IPS-20b (cell line): ENCODE data around the gene CLIC1.

Experiments
- H3K27ac ChIP-seq: one replicate; pipeline ENCODE4 v1.5.1; 2013; ENCODE audit warnings: low read length
- H3K27me3 ChIP-seq: 2 replicates; pipeline ENCODE4 v1.6.1; 2013; ENCODE audit warnings: mild to moderate bottlenecking, low read length, inconsistent platforms; ENCODE audit not compliant: insufficient read depth
- H3K36me3 ChIP-seq: 2 replicates; pipeline ENCODE4 v1.6.1; 2013; ENCODE audit warnings: low read depth, mild to moderate bottlenecking, inconsistent platforms, low read length, moderate library complexity; ENCODE audit not compliant: insufficient read depth
- H3K4me1 ChIP-seq: 2 replicates; pipeline ENCODE4 v1.6.1; 2013; ENCODE audit warnings: mild to moderate bottlenecking, control low read depth, inconsistent platforms, low read length, moderate library complexity; ENCODE audit not compliant: insufficient read depth
- H3K4me3 ChIP-seq: 2 replicates; pipeline ENCODE4 v1.5.1; 2013; ENCODE audit warnings: mild to moderate bottlenecking, low read length, inconsistent platforms
- H3K9ac ChIP-seq: 2 replicates; pipeline ENCODE4 v1.6.1; 2013; ENCODE audit warnings: low read depth, mild to moderate bottlenecking, inconsistent platforms, low read length, moderate library complexity
- H3K9me3 ChIP-seq: 2 replicates; pipeline ENCODE4 v1.6.1; 2013; ENCODE audit warnings: mild to moderate bottlenecking, low read depth, low read length, inconsistent platforms; ENCODE audit not compliant: insufficient read depth

Gene CLIC1

DNA sequence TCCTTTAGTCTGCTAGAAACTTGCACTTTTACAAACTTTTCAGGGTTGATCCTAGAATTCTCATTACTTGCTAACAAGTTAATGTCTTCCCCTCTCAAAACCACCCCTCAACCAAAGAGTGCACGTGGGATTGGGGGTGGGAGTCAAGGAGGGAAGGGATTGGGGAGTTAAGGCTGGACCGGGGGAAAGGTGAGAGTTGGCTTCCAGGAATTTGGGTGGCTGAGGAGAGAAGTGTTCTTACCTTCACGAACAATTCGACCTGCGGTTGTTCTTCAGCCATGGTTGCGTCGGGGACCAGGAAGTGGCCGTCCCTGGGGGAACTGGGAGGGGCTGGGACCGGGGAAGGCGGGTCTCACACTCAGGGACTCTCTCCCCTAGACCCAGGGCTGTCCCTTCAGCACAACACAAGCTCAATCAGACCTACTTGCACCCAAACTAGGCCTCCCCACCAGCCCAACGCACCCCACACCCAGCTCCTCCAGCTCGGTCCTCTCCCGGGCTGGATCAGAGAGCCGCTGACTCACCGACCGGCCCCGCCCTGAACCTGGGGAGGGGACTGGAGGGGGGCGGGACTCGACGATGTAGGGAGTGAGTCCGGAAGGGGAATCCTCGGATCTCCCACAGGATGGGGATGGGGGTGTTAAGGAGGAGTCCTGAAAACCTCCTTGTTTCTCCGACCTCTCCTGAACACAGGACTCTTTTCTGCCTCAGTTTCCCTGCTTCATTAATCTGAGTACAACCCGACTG is at the start of gene CLIC1:
Gene CLIC1, minus strand, starts transcription at position 510 of the 747 bp plus-strand sequence. Its CDS starts 230 bp downstream, at position 280.
- no peaks in the 10 kb centered on the region for H3K27me3 ChIP-seq
- H3K36me3 ChIP-seq, result peaks cover 35% of the 10 kb centered on the region
- peak within 1 kb of the TSS; percentile 71 for H3K4me3 ChIP-seq
- peaks cover 34% of the 10 kb centered on the region for H3K4me1 ChIP-seq
- peak within 1 kb of the TSS; percentile 84 for H3K27ac ChIP-seq
- no peaks in the 10 kb centered on the region for H3K9me3 ChIP-seq
- peak within 1 kb of the TSS; percentile 73 for H3K9ac ChIP-seq

DNA sequence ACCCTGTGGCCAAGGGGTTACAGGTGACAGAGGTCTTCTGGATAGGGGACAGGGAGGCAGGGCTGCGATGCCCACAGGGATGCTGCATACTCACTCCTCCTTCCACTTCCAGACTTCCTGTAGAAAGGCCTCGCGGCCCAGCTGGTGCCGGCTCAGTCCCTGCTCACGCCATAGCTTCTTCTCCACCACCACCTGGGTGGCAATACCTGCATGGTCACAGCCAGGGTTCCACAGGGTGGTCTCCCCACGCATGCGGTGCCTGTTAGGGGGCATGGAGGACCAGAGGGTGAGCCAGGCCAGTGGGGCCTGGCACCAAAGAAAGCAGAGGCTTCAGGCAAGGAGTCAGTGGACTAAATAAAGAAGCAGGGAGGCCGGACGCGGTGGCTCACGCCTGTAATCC is 49.1 kb upstream of the CLIC1 start:
- no peaks in the 10 kb centered on the region for H3K9me3 ChIP-seq
- H3K9ac ChIP-seq, result no peak overlapping the region
- H3K4me3 ChIP-seq, result no peak overlapping the region
- no peak overlapping the region for H3K27ac ChIP-seq
- H3K4me1 ChIP-seq, result no peaks in the 10 kb centered on the region
- H3K27me3 ChIP-seq, result no peaks in the 10 kb centered on the region
- peaks cover 80% of the 10 kb centered on the region for H3K36me3 ChIP-seq

DNA sequence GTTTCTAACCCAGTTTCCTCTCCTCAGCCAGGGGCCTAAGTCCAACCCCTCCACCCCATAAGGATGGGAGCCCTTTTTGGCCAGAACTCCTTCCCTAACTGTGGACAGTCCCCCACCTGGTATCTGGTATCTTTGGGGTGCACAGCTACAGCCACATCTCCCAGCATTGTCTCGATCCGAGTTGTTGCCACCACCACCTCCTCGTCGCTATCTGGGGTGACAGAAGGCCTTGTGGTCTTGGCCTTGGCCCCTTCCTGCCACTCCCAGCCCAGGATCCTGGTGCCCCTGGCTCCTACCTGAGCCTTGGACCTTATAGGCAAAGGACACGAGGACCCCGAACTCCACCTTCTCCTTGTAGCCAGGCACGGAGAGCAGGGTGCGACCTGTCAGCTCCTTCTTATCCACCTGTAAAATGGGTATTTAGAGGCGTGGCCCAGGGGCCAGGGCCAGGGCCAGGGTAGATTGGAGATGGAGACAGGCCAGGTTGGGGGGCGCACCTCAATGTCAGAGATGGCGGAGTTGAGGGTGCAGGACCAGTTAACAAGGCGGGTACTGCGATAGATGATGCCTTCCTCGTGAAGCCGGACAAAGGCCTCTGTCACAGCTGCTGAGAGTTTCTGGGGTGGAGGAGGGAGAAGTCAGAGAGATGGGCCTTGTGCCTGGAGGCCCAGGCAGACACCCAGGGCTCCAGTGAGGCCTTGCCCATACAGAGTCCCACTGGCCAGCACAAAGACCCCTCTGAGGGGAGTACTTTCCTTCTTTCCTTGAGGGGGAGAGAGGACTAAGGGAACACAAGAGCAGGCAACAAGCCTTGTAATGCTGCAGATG is 48.0 kb upstream of the CLIC1 start:
- H3K9ac ChIP-seq, result no peak overlapping the region
- peaks cover 82% of the 10 kb centered on the region for H3K36me3 ChIP-seq

DNA sequence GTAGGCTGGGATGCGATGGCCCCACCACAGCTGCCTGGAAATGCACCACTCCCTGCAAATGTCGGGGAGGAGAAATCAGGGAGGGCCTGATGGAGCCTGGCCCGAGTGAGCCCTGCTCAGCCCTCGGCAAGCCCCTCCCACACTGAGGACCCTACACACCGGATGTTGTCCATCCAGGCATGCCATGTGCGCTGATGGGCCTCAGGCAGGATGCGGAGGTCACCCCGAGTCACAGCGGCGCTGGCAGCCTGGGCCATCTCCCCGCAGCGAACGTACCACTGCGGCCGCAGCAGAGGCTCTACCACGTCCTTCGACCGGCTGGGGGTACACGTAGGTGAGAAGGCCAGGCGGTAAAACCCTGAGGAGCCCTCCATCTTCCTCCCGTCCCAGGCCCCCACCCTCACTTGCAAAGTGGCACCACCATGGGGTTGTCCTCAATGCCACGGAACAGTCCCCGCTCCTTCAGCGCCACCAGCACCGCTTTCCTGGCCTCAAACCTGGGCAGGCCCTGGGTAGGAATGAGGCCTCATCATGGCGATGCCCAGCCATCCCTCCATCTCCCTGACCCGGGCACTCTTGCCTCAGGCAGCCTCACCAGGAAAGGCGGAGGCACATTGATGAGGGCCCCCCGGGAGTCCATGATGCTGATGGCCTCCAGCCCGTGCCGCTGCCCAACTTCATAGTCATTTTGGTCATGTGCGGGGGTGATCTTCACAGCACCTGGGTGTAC is 46.0 kb upstream of the CLIC1 start:
- Histone ChIP-seq H3K9ac (no peak overlapping the region), H3K36me3 (peaks cover 86% of the 10 kb centered on the region), H3K4me3 (no peak overlapping the region), H3K9me3 (no peaks in the 10 kb centered on the region), H3K4me1 (no peaks in the 10 kb centered on the region), H3K27me3 (no peaks in the 10 kb centered on the region), H3K27ac (no peak overlapping the region)

More for the DNA sequence above, 48.0 kb upstream of the CLIC1 start:
- Histone ChIP-seq H3K27ac (no peak overlapping the region), H3K4me3 (no peak overlapping the region), H3K4me1 (no peaks in the 10 kb centered on the region), H3K27me3 (no peaks in the 10 kb centered on the region), H3K9me3 (no peaks in the 10 kb centered on the region)

DNA sequence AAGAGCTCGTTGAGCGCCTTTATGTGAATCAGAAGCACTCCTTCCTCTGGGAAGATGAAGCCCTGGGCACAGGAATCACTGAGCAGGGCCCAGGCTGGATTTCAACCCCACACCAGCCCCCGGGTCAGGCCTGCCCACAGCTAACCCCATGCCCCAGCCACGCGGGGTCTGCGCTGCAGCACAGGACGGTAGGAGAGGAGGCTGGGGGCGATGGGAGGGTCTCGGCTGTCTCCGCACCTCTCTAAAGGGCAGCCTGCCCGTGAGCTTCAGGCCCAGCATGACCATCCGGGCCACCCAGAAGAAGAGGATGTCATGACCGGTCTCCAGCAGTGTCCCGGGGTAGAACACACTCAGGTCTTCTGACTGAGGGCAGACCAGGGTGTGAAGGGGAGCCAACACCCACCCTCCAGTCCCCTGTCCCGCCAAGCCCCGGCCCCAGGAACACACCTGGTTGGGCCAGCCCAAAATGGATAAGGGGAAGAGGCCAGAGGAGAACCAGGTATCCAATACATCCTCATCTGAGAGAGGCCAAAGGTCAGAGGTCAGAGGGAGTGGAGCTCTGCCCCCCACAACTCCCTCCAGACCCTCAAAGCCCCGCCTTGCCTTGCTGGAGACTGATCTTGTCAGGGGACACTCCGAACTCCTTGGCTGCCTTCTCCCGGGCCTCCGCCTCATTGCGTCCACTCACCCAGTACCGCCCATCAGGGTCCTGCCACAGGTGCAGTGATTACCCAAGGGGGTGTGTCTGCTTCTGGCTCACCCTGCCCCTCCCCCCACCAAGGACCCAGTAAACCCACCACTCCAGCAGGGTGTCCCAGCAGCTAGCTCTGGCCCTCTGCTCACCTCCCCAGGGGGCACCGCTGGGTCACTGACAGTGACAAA is 45.2 kb upstream of the CLIC1 start:
- H3K4me1 ChIP-seq, result no peaks in the 10 kb centered on the region
- H3K9me3 ChIP-seq, result no peaks in the 10 kb centered on the region
- no peak overlapping the region for H3K27ac ChIP-seq
- no peak overlapping the region for H3K9ac ChIP-seq
- H3K27me3 ChIP-seq, result no peaks in the 10 kb centered on the region
- no peak overlapping the region for H3K4me3 ChIP-seq
- H3K36me3 ChIP-seq, result peaks cover 80% of the 10 kb centered on the region

DNA sequence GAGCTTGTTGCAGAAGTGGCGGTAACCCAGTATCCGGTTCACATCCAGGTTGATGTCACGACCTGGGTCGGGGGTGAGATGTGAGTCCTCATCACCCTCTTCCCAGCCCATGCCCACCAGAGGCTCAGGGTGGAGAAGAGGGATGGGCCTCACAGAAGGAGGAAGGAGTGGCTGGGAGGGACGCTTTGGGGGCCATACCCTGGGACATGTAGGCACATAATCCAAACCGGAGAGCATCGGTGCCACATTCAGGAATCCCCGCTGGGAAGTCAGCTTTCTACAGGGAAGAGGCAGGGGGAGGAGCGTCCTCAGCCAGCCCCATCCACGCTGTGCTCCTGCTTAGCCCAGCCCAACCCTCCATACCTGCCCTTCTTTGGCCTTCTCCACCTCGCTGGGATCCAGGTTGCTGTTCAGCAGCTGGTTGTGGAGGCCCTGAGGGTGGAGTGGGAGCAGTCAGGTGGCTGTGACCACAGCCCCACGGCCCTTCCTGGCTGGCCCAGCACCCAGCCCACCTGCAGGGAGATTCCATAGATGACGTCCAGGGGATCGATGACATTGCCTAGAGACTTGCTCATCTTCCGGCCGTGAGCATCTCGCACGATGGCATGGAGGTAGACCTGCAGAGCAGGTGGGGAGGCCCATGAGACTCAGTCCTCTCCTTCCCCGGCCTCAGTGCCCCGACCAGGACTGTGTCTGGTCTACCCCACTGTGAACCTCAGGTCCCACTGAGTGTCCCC is 44.3 kb upstream of the CLIC1 start:
- no peaks in the 10 kb centered on the region for H3K4me1 ChIP-seq
- no peaks in the 10 kb centered on the region for H3K9me3 ChIP-seq
- H3K4me3 ChIP-seq, result no peak overlapping the region
- no peak overlapping the region for H3K9ac ChIP-seq
- H3K27me3 ChIP-seq, result no peaks in the 10 kb centered on the region
- H3K36me3 ChIP-seq, result peaks cover 79% of the 10 kb centered on the region
- no peak overlapping the region for H3K27ac ChIP-seq

DNA sequence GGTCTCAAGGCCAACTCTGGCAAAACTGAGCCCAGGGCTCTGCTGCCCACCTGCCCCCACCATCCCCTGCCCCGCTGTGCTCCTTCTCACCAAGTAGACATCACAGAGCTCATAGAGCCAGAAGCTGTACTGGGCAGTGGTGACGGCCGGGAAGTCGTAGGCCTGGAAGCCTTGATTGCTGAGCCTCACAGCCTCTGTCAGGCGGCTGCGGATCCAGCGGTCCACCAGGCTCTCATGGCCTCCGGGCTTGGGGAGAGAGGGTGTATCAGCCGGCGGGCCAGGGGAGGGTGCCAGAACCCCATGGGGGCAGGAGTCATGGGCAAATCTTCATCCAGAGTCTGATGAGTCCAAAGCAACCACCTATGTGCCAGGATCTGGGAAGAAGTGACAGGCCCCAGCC is 43.6 kb upstream of the CLIC1 start:
- Histone ChIP-seq H3K9me3 (no peaks in the 10 kb centered on the region), H3K9ac (no peak overlapping the region), H3K36me3 (peaks cover 71% of the 10 kb centered on the region), H3K4me3 (no peak overlapping the region), H3K4me1 (no peaks in the 10 kb centered on the region), H3K27ac (no peak overlapping the region), H3K27me3 (no peaks in the 10 kb centered on the region)

DNA sequence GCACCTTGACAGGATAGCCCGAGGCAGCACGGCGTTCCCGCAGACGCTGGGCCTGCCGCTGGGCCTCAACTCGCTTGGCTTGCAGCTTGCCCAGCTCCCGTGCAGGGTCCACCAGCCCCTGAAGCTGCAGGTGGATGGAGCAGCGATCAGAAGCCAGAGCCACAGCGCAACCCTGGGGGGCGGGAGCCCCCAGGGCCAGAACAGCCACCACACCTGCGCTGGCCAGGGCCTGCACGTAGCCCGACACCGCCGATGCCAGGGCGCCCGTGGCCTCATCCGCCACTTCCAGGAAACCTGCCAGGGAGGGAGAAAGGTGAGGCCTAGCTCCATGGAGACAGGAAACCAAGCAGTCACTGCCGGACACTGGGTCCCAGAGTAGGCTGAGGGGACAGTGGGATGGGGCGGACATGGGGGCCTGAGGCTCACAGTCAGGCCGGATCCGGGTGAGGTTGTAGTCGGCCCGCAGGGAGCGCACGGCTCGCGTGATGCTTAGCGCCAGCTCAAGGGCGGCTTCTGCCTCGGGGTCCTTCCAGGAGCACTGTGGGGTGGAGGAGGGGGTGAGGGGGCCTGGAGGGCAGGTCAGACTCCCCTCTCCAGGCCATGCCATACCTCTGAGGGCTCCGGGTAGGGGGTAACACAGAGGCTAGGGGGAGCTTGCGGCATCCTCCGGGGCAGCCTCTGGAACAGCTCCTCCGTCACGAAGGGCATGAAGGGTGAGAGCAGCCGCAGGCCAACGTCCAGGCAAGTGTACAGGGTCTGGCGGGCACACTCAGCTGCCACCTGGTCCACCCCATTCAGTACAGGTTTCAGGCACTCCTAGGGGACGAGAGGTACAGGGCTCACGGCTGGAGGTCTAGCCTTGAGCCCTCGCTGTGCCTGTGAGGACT is 42.9 kb upstream of the CLIC1 start:
- Histone ChIP-seq H3K9me3 (no peaks in the 10 kb centered on the region), H3K4me3 (no peak overlapping the region), H3K27ac (no peak overlapping the region), H3K36me3 (peaks cover 64% of the 10 kb centered on the region), H3K27me3 (no peaks in the 10 kb centered on the region), H3K4me1 (no peaks in the 10 kb centered on the region), H3K9ac (no peak overlapping the region)

DNA sequence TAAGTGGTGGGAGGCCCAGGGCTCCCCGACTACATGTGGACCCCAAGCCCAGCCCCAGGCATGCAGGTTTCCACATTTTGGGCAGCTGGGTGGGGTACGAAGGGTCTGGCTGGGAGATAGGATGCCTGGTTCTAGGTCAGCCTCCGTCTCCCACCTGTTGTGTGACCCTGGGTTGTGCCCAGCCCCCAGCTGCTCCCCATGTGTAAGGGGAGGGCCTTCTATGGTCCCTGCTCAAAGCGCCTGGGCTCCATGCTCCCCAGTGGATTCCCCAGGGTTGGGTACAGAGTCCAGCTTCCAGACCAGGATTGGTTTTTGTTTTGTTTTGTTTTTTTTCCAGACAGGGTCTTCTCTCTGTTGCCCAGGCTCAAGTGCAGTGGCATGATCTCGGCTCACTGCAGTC is 41.9 kb upstream of the CLIC1 start:
- H3K27me3 ChIP-seq, result no peaks in the 10 kb centered on the region
- H3K36me3 ChIP-seq, result peaks cover 54% of the 10 kb centered on the region
- no peak overlapping the region for H3K27ac ChIP-seq
- no peaks in the 10 kb centered on the region for H3K4me1 ChIP-seq
- no peaks in the 10 kb centered on the region for H3K9me3 ChIP-seq
- H3K4me3 ChIP-seq, result no peak overlapping the region
- H3K9ac ChIP-seq, result no peak overlapping the region

DNA sequence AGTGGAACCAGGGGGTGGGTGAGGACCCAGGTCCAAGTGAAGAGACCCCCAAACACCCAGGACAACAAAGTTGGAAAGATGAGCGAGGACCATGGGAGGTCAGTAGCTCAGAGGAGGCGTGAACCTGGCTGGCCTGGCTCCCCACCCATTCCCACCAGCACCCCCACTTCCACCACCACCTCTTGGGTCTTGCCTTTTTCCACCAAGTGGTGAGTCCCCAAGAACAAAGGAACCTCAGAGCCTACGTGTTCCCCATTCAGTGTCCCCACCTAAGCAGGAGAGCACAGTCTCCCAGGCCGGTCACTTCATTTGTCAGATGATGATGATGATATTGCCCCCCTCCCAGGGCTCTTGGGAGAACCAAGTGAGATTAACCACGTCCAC is 41.3 kb upstream of the CLIC1 start:
- H3K9ac ChIP-seq, result no peak overlapping the region

More for the DNA sequence above, 41.3 kb upstream of the CLIC1 start:
- H3K27ac ChIP-seq, result no peak overlapping the region
- no peaks in the 10 kb centered on the region for H3K4me1 ChIP-seq
- H3K9me3 ChIP-seq, result no peaks in the 10 kb centered on the region
- peaks cover 48% of the 10 kb centered on the region for H3K36me3 ChIP-seq
- H3K27me3 ChIP-seq, result no peaks in the 10 kb centered on the region
- H3K4me3 ChIP-seq, result no peak overlapping the region
